ENCODE data around the gene OMP.

- no peak for TF ChIP-seq CTCF (CRISPR knock-in tag; IDR thresholded peaks at IDR 0.05)
- TF ChIP-seq NR3C1 (CRISPR knock-in tag; IDR thresholded peaks at IDR 0.05): no peak
- no peak for TF ChIP-seq GMEB1 (CRISPR knock-in tag; IDR thresholded peaks at IDR 0.05; ENCODE audit: borderline replicate concordance)
Observed at GRCh38 chr11:77111946-77112345, 9.3 kb downstream of the OMP start.

All from HepG2 (cell line).